Measurements from ENCODE around the gene EGFL8. TPM values are rescaled to one million over a fixed set of nuclear protein-coding genes. Genes with fewer than 3 reads are reported as not detected.

The EGFL8 gene
- total and polyA plus RNA-seq, 4 donors, result 1.8 to 8.2 (median 1.9) TPM

GRCh38 chr6:32146687-32147086 is 17.7 kb upstream of the EGFL8 start:
- Histone ChIP-seq H3K27me3 (ENCODE audit: control insufficient read depth in 4 of 4, insufficient read depth in 4 of 4, low read length in 3 of 4) (peaks cover 0 to 5% (median 0%) of the 10 kb centered on the region in 4 donors), H3K9me3 (ENCODE audit: control insufficient read depth in 4 of 4, low read length in 3 of 4) (peaks cover 0 to 2% (median 0%) of the 10 kb centered on the region in 4 donors), H3K4me3 (ENCODE audit: low read depth in 1 of 3, low read length in 3 of 3) (no peak overlapping the region), H3K4me1 (ENCODE audit: control insufficient read depth in 4 of 4, insufficient read depth in 4 of 4, low read length in 3 of 4) (no peaks in the 10 kb centered on the region), H3K9ac (ENCODE audit: low read depth in 1 of 2, low read length in 2 of 2) (no peak overlapping the region), H3K36me3 (ENCODE audit: control insufficient read depth in 4 of 4, insufficient read depth in 3 of 4, low read depth in 1 of 4, low read length in 3 of 4) (no peaks in the 10 kb centered on the region), H3K27ac (ENCODE audit: low read depth in 1 of 2, low read length in 2 of 2) (no peak overlapping the region)
- WGBS, result 53% methylated on average over 4 of the region's 4 CpGs
- TF ChIP-seq ATF3 (IDR thresholded peaks at IDR 0.05), result no peak
- DNase-seq (ENCODE audit: low spot score), result no peak

- peaks cover 0 to 2% (median 0%) of the 10 kb centered on the region in 4 donors for H3K9me3 ChIP-seq (ENCODE audit: control insufficient read depth in 4 of 4, low read length in 3 of 4)
- DNase-seq (ENCODE audit: low spot score), result no peak
- TF ChIP-seq EGR1 (IDR thresholded peaks at IDR 0.05; ENCODE audit: low read depth in 2 of 2), result no peak
- H3K27me3 ChIP-seq (ENCODE audit: control insufficient read depth in 4 of 4, insufficient read depth in 4 of 4, low read length in 3 of 4), result peaks cover 0 to 5% (median 0%) of the 10 kb centered on the region in 4 donors
- H3K4me3 ChIP-seq (ENCODE audit: low read depth in 1 of 3, low read length in 3 of 3), result no peak overlapping the region
- no peak overlapping the region for H3K9ac ChIP-seq (ENCODE audit: low read depth in 1 of 2, low read length in 2 of 2)
- no peak overlapping the region for H3K27ac ChIP-seq (ENCODE audit: low read depth in 1 of 2, low read length in 2 of 2)
- no peaks in the 10 kb centered on the region for H3K4me1 ChIP-seq (ENCODE audit: control insufficient read depth in 4 of 4, insufficient read depth in 4 of 4, low read length in 3 of 4)
- H3K36me3 ChIP-seq (ENCODE audit: control insufficient read depth in 4 of 4, insufficient read depth in 3 of 4, low read depth in 1 of 4, low read length in 3 of 4), result no peaks in the 10 kb centered on the region
- 91% methylated on average over 4 of the region's 4 CpGs for WGBS
Observed at GRCh38 chr6:32147401-32148132, 16.8 kb upstream of the EGFL8 start.

- H3K4me1 ChIP-seq (ENCODE audit: control insufficient read depth in 4 of 4, insufficient read depth in 4 of 4, low read length in 3 of 4), result peaks cover 0 to 5% (median 2%) of the 10 kb centered on the region in 4 donors
- TF ChIP-seq RAD21 (IDR thresholded peaks at IDR 0.05), result peak in 1 of 2 donors; percentile 16
- TF ChIP-seq REST (IDR thresholded peaks at IDR 0.05), result no peak
- TF ChIP-seq JUND (IDR thresholded peaks at IDR 0.05), result no peak
- H3K36me3 ChIP-seq (ENCODE audit: control insufficient read depth in 4 of 4, insufficient read depth in 3 of 4, low read depth in 1 of 4, low read length in 3 of 4), result no peaks in the 10 kb centered on the region
- no peak overlapping the region for H3K9ac ChIP-seq (ENCODE audit: low read depth in 1 of 2, low read length in 2 of 2)
- H3K27me3 ChIP-seq (ENCODE audit: control insufficient read depth in 4 of 4, insufficient read depth in 4 of 4, low read length in 3 of 4), result peaks cover 0 to 5% (median 0%) of the 10 kb centered on the region in 4 donors
- DNase-seq (ENCODE audit: low spot score), result peak; percentile 92
- H3K9me3 ChIP-seq (ENCODE audit: control insufficient read depth in 4 of 4, low read length in 3 of 4), result peaks cover 0 to 2% (median 0%) of the 10 kb centered on the region in 4 donors
- 19% methylated on average over 39 of the region's 39 CpGs for WGBS
- peak overlapping the region in 1 of 3 donors; percentile 1 for H3K4me3 ChIP-seq (ENCODE audit: low read depth in 1 of 3, low read length in 3 of 3)
- no peak overlapping the region for H3K27ac ChIP-seq (ENCODE audit: low read depth in 1 of 2, low read length in 2 of 2)
Observed at GRCh38 chr6:32148289-32149091, 15.9 kb upstream of the EGFL8 start.
